COR-L47 (cell line): ENCODE results near the gene RNU5B-1.
"Not testable (repeated sequence)": the region's sequence is repeated elsewhere in the genome, so short reads cannot be mapped to it uniquely, and the experiment has no call there.

ENCODE experiments used
- DNase-seq: peaks from one replicate; lab custom pipeline; 2025; lab: John Stamatoyannopoulos, UW

The RNU5B-1 gene

GRCh38 chr15:65344214-65344913 is 39.9 kb downstream of the RNU5B-1 start:
- no peak for DNase-seq

- DNase-seq = no peak
Measured at GRCh38 chr15:65344914-65345275, 40.4 kb downstream of the RNU5B-1 start.

- no peak for DNase-seq
Measured at GRCh38 chr15:65346856-65347598, 42.5 kb downstream of the RNU5B-1 start.

- not testable (repeated sequence) for DNase-seq
Measured at GRCh38 chr15:65347756-65348155, 43.3 kb downstream of the RNU5B-1 start.

GRCh38 chr15:65349338-65349737 is 44.9 kb downstream of the RNU5B-1 start:
- no peak for DNase-seq

GRCh38 chr15:65351972-65352371 is 47.5 kb downstream of the RNU5B-1 start:
- DNase-seq = not testable (repeated sequence)
